Thyroid gland (tissue), 4 donors: Measurements from ENCODE around the gene MLNR. TPM values are rescaled to one million over a fixed set of nuclear protein-coding genes. Genes with fewer than 3 reads are reported as not detected.

Experiments
- DNase-seq, 2 donors: peaks; one replicate each; pipeline ENCODE4 v3.0.0-alpha.2; 2019
- H3K27ac ChIP-seq, 3 donors: fragments of 200-600 bp; sonication (generic); 1 replicate in 2 of 3; 2 replicates in 1 of 3; pipeline ENCODE4 v1.5.1; 2016 to 2019; ENCODE audit warnings: mild to moderate bottlenecking in 1 of 3, moderate library complexity in 1 of 3
- H3K27me3 ChIP-seq: fragments of 200-600 bp; sonication (generic); one replicate; pipeline ENCODE4 v1.5.1; 2019
- H3K36me3 ChIP-seq, 2 donors: fragments of 200-600 bp; sonication (generic); one replicate each; pipeline ENCODE4 v1.5.1; 2016 to 2019
- H3K4me1 ChIP-seq, 2 donors: fragments of 200-600 bp; sonication (generic); one replicate each; pipeline ENCODE4 v1.5.1; 2017 to 2019
- H3K4me3 ChIP-seq, 3 donors: fragments of 200-600 bp; sonication (generic); replicated peaks in 1 of 3; 1 replicate in 2 of 3; 2 replicates in 1 of 3; pipeline ENCODE4 v1.5.1; 2016; ENCODE audit warnings: mild to moderate bottlenecking in 1 of 3
- H3K9me3 ChIP-seq: fragments of 200-600 bp; sonication (generic); one replicate; pipeline ENCODE4 v1.5.1; 2017
- POLR2A ChIP-seq, 2 donors: fragments of 450-650 bp; IDR thresholded peaks; one replicate each; pipeline ENCODE4 v1.6.1; 2017; ENCODE audit warnings: antibody characterized with exemption in 2 of 2, mild to moderate bottlenecking in 2 of 2, moderate library complexity in 1 of 2
- WGBS, 2 donors: methylation state at CpG; one replicate each; pipeline ENCODE4 v1.1.5; 2017; 5-methylcytosine and 5-hydroxymethylcytosine counted together
- intact Hi-C: fragments of 100-400 bp; cut with DNase I; formaldehyde crosslinking; loops from one replicate; pipeline ENCODE4 v1.15.1; 2023
- total RNA-seq, 4 donors: library from RNA; depleted of rRNA; stranded (reverse); fragments of >200 nt; gene quantifications; one replicate each; pipeline ENCODE4 v1.2.3, GENCODE V29; 2016
- TF ChIP-seq, protein P1 (sequence below), 6 experiments: fragments of 200-600 bp in 3 of 6; fragments of 450-650 bp in 3 of 6; sonication (generic) in 3 of 6; IDR thresholded peaks; one replicate each; pipeline ENCODE4 v1.5.1; 2016 to 2019; ENCODE audit warnings: antibody characterized with exemption in 6 of 6, mild to moderate bottlenecking in 2 of 6, inconsistent platforms in 1 of 6, moderate library complexity in 1 of 6

The MLNR gene
- total RNA-seq, 4 donors from 2014 or later, result 1.1 to 6.5 (median 1.2) TPM

DNA sequence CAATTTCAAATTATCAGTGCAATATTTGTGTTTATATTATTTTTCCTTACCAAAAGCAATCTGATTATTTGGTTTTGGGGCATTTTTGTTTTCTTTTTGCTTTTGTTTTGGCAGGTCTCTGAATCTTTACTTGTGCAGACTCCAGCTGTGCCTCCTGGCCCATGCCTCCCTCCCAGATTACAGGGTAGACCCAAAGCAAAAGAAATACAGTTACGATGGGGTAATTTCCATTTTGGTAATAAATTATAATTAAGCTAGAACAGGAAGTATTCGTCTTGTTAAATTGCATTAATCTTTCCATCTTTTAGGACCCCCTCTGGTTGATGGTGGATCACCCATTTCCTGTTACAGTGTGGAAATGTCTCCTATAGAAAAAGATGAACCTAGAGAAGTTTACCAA lies 29.2 kb upstream of the MLNR start:
- Histone ChIP-seq H3K27me3 (no peaks in the 10 kb centered on the region), H3K36me3 (peaks cover 38 to 42% of the 10 kb centered on the region in 2 donors)

DNA sequence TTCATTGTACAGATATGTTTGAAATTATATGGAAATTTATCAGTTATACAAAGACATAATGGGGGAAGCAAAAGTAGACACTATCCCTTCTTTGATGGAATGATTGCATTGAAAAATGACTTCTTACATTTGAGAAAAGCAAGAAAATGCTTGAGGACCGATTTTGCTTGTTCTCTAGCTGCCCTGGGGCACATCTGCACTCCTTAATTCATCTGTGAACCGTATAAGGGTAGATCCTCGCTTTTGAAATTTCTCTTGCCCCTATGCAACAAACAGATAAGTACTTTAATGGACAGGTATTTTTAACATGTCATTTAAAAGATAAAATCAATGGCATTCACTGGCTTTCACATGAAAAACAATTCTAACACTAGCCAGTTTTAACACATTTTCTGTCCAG lies 13.5 kb upstream of the MLNR start:
- no peak for TF ChIP-seq POLR2A (IDR thresholded peaks at IDR 0.05)
- TF ChIP-seq, protein P1, sequence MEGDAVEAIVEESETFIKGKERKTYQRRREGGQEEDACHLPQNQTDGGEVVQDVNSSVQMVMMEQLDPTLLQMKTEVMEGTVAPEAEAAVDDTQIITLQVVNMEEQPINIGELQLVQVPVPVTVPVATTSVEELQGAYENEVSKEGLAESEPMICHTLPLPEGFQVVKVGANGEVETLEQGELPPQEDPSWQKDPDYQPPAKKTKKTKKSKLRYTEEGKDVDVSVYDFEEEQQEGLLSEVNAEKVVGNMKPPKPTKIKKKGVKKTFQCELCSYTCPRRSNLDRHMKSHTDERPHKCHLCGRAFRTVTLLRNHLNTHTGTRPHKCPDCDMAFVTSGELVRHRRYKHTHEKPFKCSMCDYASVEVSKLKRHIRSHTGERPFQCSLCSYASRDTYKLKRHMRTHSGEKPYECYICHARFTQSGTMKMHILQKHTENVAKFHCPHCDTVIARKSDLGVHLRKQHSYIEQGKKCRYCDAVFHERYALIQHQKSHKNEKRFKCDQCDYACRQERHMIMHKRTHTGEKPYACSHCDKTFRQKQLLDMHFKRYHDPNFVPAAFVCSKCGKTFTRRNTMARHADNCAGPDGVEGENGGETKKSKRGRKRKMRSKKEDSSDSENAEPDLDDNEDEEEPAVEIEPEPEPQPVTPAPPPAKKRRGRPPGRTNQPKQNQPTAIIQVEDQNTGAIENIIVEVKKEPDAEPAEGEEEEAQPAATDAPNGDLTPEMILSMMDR (IDR thresholded peaks at IDR 0.05), result no peak
- intact Hi-C loops, result no loop called here
- H3K36me3 ChIP-seq, result peaks cover 7 to 30% of the 10 kb centered on the region in 2 donors

More for the DNA sequence above, 29.2 kb upstream of the MLNR start:
- 90 to 94% methylated on average over 2 of the region's 2 CpGs for WGBS, 2 donors
- no peaks in the 10 kb centered on the region for H3K4me1 ChIP-seq
- no peak overlapping the region for H3K4me3 ChIP-seq
- DNase-seq, result no peak
- no peaks in the 10 kb centered on the region for H3K9me3 ChIP-seq
- intact Hi-C loops, result no loop called here
- TF ChIP-seq, protein P1 (IDR thresholded peaks at IDR 0.05), result no peak
- TF ChIP-seq POLR2A (IDR thresholded peaks at IDR 0.05), result no peak
- H3K27ac ChIP-seq, result no peak overlapping the region

DNA sequence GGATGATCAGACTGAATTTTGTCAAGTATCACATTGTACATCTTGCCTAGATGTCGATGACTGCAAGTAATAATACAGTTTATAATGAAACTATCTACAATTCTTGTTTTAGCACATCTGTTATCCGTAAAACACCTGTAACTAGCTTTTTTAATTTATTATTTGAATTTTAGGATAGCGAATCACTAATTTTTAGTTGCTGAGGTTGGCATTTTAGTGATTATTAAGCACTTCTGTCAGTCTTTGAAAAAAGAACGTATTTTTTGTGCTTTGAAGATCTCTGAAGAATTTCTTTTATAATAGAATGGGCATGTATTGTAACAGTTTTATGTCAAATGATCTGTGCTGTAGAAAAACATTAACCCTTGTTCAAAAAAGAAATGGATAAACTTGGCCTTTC lies 11.5 kb upstream of the MLNR start:
- TF ChIP-seq POLR2A (IDR thresholded peaks at IDR 0.05), result no peak
- TF ChIP-seq, protein P1 (IDR thresholded peaks at IDR 0.05), result no peak
- H3K9me3 ChIP-seq, result no peaks in the 10 kb centered on the region
- H3K4me3 ChIP-seq, result no peak overlapping the region
- no peaks in the 10 kb centered on the region for H3K27me3 ChIP-seq
- DNase-seq, result no peak
- no peak overlapping the region for H3K27ac ChIP-seq
- peaks cover 3 to 12% of the 10 kb centered on the region in 2 donors for H3K36me3 ChIP-seq
- no peaks in the 10 kb centered on the region for H3K4me1 ChIP-seq
- intact Hi-C loops, result no loop called here
- WGBS, 2 donors, result 96 to 98% methylated on average over 4 of the region's 4 CpGs

More for the DNA sequence above, 13.5 kb upstream of the MLNR start:
- Histone ChIP-seq H3K4me1 (no peaks in the 10 kb centered on the region), H3K4me3 (no peak overlapping the region), H3K27ac (no peak overlapping the region), H3K9me3 (no peaks in the 10 kb centered on the region), H3K27me3 (no peaks in the 10 kb centered on the region)
- DNase-seq, result no peak
- WGBS, 2 donors, result 96 to 97% methylated on average over 3 of the region's 3 CpGs

DNA sequence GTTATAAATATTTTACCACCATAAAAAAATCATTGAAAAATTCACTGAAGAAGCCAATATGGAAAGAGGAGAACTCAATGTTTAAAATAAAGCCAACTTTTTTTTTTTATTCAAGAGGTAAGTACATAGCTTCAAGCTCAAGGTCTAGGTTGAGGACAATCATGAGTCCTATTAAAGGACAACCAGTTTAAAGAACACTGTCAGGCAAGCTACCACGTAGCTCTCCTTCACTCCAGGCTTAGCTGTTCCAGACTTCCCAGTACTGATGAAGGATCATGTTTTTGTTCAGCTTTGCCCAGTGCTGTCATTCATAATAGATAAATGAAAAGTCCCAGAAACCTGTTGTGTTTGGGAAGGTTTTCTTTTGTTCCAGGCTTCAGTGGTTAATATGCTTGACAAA lies 10.0 kb upstream of the MLNR start:
- Histone ChIP-seq H3K4me1 (no peaks in the 10 kb centered on the region), H3K4me3 (no peak overlapping the region), H3K9me3 (no peaks in the 10 kb centered on the region), H3K27me3 (no peaks in the 10 kb centered on the region), H3K27ac (no peak overlapping the region), H3K36me3 (peaks cover 0 to 10% of the 10 kb centered on the region in 2 donors)
- WGBS, 2 donors, result 97 to 100% methylated on average over 1 of the region's 1 CpG
- DNase-seq, result no peak
- intact Hi-C loops, result no loop called here
- TF ChIP-seq, protein P1 (IDR thresholded peaks at IDR 0.05), result no peak
- TF ChIP-seq POLR2A (IDR thresholded peaks at IDR 0.05), result no peak

DNA sequence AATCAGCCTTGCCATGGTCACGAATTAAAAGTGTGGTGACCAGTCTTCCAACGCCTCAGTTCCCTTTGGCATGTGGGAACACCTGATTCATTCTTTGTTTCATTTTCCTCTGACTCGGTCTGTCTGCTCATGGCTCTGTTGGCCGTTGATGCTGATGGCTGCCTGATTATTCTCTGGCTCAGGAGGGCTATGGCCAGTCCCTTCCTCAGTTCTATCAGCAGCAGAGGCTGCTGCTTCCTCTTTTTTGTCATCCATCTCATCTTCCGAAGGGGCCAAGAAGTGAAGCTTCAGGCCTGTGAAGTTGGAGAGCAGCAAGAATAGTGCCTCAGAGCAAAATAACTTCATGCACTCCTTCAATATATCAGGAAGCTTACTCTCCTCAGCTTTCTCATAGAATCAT lies 9.5 kb upstream of the MLNR start:
- intact Hi-C loops, result no loop called here
- Histone ChIP-seq H3K36me3 (peaks cover 0 to 10% of the 10 kb centered on the region in 2 donors), H3K9me3 (no peaks in the 10 kb centered on the region), H3K4me1 (no peaks in the 10 kb centered on the region), H3K27me3 (no peaks in the 10 kb centered on the region), H3K27ac (no peak overlapping the region), H3K4me3 (no peak overlapping the region)
- 96 to 98% methylated on average over 5 of the region's 5 CpGs for WGBS, 2 donors
- no peak for DNase-seq
- TF ChIP-seq, protein P1 (IDR thresholded peaks at IDR 0.05), result no peak
- no peak for TF ChIP-seq POLR2A (IDR thresholded peaks at IDR 0.05)
